Upper lobe of left lung (tissue), 4 donors: ENCODE data around the gene ATP10A.

Experiments used
- CTCF ChIP-seq, 6 experiments: fragments of 450-650 bp in 4 of 6; fragments of 200-600 bp in 2 of 6; sonication (generic) in 2 of 6; IDR thresholded peaks; one replicate each; pipeline ENCODE4 v1.5.1; 2016 to 2019; ENCODE audit warnings: antibody characterized with exemption in 6 of 6
- EP300 ChIP-seq, 4 donors: sonication (generic); formaldehyde crosslinking; IDR thresholded peaks; one replicate each; pipeline ENCODE4 v1.5.1; 2017; ENCODE audit warnings: antibody characterized with exemption in 4 of 4, control low read depth in 2 of 4
- POLR2A ChIP-seq, 4 donors: fragments of 450-650 bp; IDR thresholded peaks; one replicate each; pipeline ENCODE4 v1.5.1; 2016 to 2017; ENCODE audit warnings: antibody characterized with exemption in 4 of 4, mild to moderate bottlenecking in 2 of 4
- POLR2AphosphoS5 ChIP-seq, 2 donors: sonication (generic); formaldehyde crosslinking; IDR thresholded peaks; one replicate each; pipeline ENCODE4 v1.5.1; 2017; ENCODE audit warnings: antibody characterized with exemption in 2 of 2

- TF ChIP-seq CTCF (IDR thresholded peaks at IDR 0.05) (no peak), POLR2A (IDR thresholded peaks at IDR 0.05) (no peak), EP300 (IDR thresholded peaks at IDR 0.05) (no peak), POLR2AphosphoS5 (IDR thresholded peaks at IDR 0.05) (no peak)
These were observed 154.7 kb downstream of the ATP10A start for GRCh38 chr15:25708391-25708790.
